CD4-positive, alpha-beta T cell treated with Interleukin-6 for 4 hours (primary cell): Measurements from ENCODE around the gene ARHGAP24.
"Not testable (repeated sequence)": the region's sequence is repeated elsewhere in the genome, so short reads cannot be mapped to it uniquely, and the experiment has no call there.

Source experiments
- DNase-seq: peaks from one replicate; pipeline ENCODE4 v3.0.0-alpha.2; 2020; ENCODE audit warnings: mixed read lengths

The ARHGAP24 gene

DNA sequence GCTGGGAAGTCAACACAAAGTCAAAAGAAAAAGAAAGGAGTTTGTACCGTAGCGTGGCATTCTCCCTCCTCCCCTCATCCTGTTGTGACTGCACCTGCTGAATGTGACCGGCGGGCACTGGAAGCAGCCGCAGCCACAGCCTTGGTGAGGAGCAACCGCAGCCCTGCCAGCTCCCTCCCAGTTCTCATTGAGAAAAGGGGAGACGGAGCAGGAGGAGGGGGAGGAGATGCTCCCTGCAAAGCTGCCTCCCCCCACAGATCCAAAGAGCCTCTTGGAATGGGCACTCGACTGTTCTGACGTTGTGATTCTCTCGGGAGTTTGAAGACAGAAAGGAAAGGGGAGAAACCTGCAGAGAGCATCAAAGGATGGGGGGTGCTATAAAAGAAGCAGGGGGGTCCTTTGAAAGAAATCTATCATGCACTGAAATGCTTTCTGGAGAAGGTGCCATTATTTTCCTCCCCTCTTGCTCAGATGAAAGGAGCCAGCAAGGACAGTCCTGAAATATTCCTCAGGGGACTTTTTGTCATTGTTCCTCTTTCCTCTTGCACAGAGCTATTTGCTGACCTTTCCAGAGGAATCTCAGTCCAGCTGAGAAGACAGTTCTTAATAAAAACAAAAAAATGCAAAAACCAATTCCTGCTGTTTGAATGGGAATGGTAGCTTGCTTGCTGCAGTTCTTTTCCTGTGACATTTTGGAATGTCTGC, 455.2 kb downstream of the ARHGAP24 start:
- DNase-seq: no peak

DNA sequence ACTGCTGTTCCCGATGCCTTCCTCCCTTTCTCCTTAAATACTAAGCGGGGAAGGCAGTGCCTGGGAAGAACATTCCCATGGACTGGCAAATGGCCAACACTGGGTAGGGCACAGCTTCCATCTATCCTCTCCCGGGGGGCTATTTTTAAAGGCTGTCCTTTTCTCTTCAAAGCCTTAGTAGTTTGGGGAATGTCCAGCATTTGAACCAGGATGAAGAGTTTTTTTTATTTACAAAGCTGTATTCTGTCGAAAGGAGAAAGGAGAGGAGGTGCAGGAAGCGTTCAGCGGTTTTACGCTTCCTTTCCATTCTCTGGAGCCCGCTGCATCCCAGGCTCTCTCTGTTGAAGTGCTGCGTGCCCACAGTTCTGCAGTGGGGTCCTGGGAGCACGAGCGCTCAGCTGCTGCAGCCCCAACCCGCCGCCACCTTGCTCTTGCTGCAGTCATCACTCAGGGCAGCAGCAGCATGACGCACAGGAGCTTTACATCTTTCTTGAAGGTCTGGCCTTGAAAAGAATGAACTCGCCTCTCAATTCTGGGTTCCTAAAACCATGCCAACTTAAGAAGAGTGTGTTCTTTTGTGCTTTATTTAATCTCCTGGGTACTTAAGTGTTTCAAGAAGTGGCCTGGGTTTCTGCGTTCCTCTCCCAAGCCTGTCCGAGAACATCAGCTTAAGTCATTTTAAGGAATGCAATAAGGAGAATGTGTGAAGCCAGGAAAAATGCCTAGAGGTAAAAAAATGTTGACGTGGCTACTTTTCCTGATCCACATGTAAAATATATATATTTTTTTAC, 457.7 kb downstream of the ARHGAP24 start:
- DNase-seq: no peak

DNA sequence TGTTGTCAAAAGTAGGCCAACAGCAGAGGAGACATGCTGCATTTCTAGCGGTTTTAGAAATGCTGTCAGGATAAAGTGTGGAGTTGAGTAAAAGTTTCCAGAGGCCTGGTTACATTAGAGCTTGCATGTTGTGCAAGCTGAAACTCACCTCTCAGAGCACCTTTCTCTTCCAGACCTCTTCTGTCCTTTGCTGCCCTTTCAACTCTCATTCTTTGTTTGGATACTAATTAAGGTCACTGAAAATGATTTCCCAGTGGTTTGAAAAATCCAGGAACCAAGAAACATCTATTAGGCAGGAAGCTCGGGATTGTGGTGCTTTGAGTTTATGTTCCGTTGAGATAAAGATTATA, 458.3 kb downstream of the ARHGAP24 start:
- DNase-seq: no peak

DNA sequence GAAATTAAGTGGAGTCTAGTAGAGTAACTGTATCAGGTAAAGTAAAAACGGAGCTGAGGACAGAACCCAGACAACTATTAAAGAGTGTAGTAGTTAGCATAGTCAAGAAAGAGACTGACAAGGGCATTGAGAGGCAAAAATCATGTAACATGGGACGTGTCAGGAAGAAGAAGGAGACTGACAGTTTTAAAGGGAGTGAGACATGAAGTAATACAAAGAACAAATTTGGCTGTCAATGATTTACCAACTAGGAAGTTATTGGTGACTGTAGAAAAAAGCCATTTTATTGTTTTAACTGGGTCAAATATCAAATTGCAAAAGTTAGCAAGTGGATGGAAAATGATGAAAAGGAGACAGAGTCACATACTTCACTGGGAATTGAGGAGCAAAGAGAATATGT, 462.6 kb downstream of the ARHGAP24 start:
- no peak for DNase-seq

DNA sequence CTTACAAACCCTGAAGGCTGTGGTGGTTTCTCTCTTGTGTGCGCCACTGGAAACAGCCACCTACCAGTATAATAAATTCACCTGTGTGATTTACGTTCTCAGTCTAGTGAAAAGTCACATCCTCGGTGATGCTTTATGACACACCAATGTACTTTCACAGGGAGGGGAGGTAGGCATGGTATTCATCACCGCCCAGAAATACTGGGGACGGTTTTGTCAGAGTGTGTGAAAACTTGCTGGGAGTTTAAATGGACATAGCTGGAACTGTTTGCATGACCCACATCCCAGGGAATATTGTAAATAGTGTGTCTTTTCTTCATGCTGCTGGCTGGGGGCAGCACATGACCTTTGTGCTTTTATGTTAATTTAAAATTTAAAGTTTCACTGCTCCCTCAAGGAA, 463.1 kb downstream of the ARHGAP24 start:
- DNase-seq: no peak

DNA sequence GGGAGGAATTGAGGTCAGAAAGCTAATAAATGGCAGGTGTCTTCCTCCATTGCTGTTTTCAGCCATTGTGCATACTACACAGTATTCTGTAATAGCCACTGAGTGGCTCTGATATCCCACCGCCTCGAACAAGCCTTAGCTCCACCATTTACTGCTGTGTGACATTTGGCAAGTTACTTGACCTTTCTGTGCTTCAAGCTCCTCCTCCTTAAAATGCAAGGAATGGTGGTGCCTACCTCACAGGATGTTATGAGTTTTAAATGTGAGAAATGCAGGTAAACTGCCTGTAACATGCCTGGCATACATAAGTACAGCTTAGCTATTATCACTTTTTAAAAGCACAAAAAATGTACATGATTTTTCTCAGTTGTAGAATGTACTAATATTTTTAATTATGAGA, 464.0 kb downstream of the ARHGAP24 start:
- DNase-seq: no peak

DNA sequence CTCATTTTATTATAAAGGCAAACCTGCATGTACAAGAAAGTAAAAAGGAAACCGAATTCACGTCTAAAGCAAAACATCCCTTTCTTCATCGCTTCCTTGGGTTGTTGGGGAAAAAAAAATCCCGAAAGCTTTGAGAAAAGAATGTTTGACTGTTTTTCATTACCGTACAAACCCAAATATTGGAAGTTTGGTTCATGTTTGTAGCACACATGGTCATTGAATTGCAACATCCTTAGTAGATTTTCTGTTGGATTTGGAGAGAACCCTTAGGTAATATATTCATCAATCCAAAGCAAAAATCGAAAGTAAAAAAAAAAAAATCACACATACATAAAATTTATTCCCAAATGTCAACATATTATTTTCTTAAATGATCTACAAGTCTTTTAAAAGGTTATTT, 464.6 kb downstream of the ARHGAP24 start:
- DNase-seq: no peak

DNA sequence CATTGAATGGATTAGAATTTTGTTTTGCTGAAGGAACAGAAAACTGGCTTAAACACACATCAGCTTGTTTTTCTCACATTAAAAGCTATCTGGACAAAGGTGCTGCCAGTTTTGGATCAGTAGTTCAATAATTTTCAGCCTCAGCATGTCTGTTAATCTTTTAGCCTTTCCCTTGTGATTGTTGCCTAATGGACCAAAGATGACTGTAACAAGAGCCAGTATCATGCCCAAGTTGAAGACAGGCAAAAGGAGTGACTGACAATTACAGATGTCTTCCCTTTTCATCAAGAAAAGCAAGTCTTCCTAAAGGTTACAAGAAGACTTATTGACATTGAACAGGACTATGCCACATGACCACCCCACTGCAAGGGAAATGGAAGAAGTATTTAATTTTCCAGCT, 465.2 kb downstream of the ARHGAP24 start:
- no peak for DNase-seq

DNA sequence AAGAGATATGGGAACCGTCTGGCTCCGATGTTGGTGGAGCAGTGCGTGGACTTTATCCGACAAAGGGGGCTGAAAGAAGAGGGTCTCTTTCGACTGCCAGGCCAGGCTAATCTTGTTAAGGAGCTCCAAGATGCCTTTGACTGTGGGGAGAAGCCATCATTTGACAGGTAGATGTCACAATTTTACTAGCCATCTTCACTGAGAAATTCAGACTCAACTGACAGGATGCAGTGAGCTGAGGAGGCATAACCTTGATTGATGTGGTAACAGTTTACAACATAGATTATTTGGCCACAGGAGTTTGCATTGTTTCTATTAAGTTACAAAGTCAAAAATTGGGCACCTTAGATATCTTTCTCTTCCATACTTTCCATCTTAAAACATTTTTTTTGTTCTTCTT, 467.2 kb downstream of the ARHGAP24 start:
- DNase-seq: no peak

DNA sequence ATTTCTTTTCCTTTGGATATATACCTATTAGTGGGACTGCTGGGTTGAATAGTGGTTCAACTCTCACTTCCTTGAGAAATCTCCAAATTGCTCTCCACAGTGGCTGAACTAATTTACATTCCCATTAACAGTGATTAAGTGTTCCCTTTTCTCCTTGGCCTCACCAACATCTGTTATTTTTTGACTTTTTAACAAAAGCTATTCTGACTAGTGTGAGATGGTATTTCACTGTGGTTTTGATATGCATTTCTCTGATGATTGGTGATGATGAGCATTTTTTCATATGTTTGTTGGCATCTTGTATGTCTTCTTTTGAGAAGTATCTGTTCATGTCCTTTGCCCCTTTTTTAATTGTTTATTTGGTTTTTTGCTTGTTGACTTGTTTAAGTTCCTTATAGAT, 471.9 kb downstream of the ARHGAP24 start:
- no peak for DNase-seq

DNA sequence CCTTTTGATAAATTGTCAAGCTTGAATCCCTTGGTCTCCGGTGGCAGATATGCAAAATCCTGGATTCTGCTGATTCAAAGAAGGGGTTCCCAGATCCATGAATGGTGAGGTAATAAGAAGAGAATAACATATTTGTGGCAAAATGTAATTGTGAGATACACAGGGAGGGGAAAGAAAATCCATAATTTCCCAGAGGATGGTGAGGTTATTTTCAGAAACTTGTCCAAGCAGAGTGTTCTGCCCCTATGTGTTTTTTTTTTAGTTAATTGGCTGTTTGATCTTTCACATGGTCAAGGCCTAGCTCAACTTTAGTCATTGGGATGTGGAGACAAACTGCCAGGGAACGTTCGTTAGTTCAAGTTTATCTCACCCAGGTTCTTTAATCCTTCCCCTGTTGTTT, 476.1 kb downstream of the ARHGAP24 start:
- no peak for DNase-seq

DNA sequence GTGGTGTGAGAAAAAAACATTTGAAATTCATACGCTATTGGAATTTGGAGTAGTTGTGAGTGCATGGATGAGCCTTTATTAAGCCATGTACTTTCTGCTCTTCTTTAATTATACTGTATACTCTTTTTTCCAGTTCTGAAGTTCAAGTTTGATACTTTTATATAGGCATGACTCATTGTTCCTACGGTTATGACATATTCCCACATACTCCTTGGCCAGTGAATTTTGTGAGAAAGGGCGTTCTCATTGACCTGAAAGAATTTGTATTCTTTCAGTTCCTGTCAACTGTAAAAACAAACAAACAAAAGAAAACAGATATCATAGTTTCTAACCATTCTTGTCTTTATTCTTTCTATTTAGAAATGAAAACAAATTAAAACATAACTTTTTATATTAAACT, 477.6 kb downstream of the ARHGAP24 start:
- no peak for DNase-seq

DNA sequence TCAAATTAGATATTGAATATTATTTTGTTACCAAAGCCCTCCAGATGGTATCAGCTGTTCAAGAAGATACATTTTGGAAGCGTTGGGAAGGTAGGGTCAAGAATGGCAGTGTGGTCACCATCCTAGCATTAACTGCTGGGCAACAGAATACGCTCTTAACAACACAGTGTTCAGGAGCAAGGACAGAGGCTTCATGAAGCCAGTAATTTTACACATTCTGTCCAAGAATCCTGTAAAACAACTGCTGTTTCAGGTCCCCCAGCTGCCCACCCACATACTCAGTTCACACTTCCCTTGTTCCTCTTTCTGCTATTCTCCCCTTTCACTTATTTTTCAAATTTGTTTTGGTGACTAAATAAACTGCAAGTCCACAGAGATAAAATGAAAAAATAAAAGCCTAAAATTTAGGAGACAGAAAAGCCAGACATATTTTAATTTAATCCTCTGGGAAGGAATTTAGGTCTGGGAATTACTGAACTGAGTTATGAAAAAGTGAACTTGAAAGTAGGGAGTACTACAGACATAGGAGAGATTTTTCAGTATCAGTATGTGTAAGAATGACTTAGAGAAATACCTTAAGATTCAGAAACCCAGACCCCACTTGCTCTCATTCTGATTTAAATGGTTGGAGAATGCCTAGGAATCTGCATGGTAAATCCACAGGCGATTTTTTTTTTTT, 478.2 kb downstream of the ARHGAP24 start:
- no peak for DNase-seq

DNA sequence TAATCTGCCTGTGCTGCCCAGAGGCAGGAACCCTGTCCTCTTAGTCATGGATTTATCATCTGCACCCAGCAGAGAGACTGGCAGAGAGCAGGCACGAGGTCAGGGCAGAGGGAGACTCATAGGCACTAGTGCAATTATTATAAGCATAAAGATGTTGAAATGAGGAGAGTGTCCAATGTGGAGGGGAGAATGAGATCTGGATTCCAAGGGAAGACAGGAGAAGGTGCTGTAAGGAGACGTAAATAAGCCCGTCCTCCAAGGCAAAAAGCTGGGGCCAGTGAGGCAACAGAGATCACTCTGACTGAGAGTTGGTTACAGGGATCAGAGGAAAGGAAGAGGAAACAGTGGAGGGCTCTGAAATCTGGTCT, 478.7 kb downstream of the ARHGAP24 start:
- DNase-seq: no peak

DNA sequence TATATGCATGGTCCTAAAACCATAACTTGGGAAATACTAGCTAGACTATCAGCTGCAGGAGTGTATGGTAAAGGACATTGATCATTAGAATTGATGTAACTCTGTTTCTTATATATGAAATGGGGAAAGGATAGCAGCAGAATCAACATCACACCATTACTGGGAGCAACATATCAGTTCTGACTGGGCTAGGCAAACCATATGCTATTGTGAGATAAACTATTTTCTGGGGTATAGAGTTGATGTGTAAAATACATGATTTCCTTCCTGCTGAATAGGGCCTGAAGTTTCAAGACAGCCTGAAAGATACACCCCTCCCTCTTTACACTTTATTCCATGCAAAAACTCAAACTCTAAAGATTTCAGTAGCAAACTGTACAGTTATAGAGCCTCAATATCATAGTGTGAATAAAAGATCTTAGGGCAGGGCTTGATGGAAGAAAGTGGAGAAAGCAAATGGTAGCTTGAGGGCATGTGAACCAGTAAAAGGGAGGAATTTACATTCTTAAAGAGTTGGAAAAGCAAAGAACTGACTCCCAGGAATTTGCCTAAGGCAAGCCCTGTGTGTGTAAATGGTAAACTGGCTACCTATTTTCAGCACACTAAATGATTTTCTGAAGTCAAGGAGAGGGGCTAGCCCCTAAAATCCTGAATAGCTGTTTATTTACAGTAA, 480.8 kb downstream of the ARHGAP24 start:
- DNase-seq: no peak

DNA sequence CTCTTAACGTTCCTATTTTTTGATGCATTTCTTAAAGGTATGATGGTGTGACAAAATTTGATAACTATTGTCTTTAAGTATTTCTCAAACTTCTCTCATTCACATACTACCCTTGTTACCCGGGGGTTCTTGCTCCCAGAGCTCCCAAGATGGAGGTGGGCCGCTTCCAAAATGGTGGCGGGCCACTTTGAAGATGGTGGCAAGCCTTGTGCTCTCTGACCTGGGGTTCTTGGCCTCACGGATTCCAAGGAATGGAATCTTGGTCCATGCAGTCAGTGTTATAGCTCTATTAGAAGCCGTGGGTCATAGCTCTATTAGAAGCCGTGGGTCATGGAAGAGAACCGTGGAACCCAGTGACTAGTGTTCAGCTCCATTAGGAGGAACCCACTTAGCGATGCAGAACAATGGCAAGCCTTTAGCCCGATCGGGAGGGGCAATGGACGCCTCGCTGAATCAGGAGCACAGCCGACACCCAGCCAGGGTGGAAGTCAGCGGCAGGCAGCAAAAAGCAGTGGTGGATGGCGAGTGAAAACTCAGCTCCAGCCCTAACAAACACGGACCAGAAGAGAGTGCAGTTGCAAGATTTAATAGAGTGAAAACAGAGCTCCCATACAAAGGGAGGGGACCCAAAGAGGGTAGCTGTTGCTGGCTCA, 481.5 kb downstream of the ARHGAP24 start:
- no peak for DNase-seq

DNA sequence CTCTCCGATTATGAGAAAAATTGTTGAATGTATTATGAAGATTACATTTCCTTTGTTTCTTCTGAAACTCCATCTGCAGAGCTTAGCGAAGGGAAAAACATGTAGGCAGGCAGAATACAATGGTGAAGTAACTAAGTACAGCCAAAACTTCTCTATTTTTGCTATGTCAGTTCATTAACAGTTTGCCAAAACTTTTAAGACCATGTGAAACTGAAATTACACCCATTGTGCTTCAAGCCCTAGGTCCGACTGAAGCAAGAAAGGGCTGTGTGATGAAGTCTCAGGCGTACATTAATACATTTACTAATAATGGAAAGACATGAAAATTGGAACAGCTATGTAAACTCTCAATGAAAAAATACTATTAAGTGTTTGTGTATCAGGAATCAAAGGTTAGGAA, 486.9 kb downstream of the ARHGAP24 start:
- DNase-seq: no peak

DNA sequence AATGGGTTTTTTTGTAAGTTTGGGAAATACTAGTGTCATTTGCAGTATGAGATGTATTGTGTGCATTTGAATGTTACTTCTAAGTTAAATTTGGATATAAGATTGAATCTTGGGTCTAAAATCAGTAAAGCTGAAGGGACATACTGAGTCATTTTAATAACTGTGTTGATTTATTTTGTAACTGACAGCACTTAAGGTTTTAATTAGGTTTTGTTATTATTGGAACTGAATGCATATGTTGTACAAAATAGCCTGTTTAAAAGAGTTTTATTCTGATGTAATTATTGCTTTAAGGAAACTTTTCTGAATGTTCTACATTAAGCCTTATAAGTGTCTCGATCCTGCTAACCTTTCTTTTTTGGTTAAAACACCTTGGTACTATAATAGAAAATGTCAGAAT, 488.3 kb downstream of the ARHGAP24 start:
- DNase-seq: no peak

DNA sequence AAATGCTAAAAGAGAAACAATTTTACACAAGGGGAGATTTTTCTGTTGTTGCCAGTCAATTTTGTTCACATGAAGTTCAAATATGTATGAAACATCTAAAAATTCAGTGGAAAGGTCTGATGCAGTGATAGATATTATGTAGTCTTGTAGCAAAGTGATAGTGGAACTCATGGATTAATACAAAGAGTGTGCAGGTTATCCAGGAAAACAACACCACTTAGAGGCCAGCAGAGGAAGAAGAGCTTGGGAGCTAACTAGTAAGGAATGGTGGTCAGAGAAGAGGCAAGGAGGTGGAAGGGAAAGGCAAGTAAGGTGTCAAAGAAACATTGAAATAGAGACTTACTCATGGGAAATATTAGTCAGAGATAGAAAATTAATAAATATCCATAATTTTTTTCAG, 489.3 kb downstream of the ARHGAP24 start:
- DNase-seq: no peak

DNA sequence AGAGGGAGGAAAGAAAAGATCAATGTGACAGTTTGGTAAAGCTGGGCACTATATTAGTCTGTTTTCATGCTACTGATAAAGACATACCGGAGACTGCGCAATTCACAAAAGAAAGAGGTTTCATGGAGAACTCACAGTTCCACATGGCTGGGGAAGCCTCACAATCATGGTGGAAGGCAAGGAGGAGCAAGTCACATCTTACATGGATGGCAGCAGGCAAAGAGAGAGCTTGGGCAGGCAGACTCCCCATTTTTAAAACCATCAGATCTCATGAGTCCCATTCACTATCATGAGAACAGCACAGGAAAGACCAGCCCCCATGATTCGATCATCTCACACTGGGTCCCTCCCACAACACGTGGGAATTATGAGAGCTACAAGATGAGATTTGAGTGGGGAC, 490.1 kb downstream of the ARHGAP24 start:
- DNase-seq: not testable (repeated sequence)

DNA sequence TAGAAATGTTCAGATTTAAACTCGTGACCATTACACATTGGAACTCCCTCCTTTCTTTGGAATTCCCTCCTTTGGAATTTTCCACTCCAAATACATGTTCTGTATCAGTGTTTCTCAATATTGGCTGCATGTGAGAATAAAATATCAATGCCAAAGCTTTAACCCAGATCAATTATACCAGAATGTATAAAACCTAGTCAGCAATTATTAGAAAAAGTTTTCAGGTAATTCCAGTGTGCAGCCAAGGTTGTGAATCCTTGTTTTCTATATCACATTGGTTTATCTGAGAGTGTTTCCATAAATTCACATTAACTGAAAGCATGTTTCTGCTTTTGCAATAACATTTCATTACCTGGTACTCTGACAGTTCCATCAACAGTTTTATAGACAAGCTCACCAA, 490.6 kb downstream of the ARHGAP24 start:
- no peak for DNase-seq

DNA sequence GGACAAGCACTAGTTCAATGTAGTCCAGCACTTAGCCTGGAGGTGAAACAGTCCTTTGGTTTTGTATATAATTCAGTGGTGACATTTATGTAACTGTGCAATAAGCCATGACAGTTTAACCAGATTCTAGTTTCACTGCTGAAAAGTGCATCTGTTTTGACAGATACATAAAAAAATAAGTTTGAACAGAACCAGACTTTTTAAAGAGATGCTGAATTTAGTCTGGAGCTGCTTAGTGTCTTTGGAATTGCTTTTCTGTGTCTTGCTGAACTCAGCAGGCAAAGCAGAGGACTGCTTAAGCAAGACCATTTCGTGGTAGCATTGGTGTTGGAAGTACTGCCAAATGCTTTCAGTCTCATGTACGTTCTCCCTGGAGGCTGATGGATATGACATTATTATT, 491.4 kb downstream of the ARHGAP24 start:
- DNase-seq: no peak

DNA sequence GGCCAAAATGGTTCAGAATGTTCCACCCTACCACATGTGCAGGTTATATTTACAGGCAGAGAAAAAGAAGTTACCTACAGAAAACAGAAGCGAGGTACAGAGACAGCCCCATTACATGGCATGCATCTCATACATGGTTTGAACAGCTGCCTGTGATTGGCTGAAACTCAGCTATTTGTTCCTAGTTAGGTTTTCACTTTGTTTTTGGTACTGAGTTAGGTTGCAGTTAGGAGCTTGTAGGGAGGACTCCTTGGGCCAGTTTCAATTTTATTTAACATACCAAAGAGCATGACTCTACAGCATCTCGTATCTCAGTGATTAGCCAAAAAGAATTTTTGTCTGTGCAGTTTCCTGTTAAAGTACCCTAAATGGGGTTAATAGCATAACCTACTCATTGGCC, 492.9 kb downstream of the ARHGAP24 start:
- DNase-seq: no peak
